ENCODE data around the gene CERK.

- no peak for TF ChIP-seq CBX3 (IDR thresholded peaks at IDR 0.05; ENCODE audit: borderline replicate concordance in 1 of 2, low read length in 2 of 2)
- no peak for TF ChIP-seq ELF4 (CRISPR knock-in tag; IDR thresholded peaks at IDR 0.05)
Observed at GRCh38 chr22:46653596-46653995, 84.5 kb downstream of the CERK start.
